Endodermal cell (in vitro differentiated cells): Measurements from ENCODE around the gene SRGAP3. TPM values are rescaled to one million over a fixed set of nuclear protein-coding genes. Genes with fewer than 3 reads are reported as not detected.

ENCODE experiments used
- DNase-seq: peaks from one replicate; pipeline ENCODE4 v3.0.0-alpha.2; 2017
- H3K27ac ChIP-seq: 2 replicates; pipeline ENCODE4 v1.5.1; 2013; ENCODE audit warnings: mild to moderate bottlenecking, low read depth, low read length, moderate library complexity
- H3K27me3 ChIP-seq: 2 replicates; pipeline ENCODE4 v1.6.1; 2013; ENCODE audit warnings: mild to moderate bottlenecking, low read length, moderate library complexity; ENCODE audit not compliant: insufficient read depth, control insufficient read depth, poor library complexity, severe bottlenecking
- H3K36me3 ChIP-seq: 2 replicates; pipeline ENCODE4 v1.7.0; 2013; ENCODE audit warnings: mild to moderate bottlenecking, low read length, moderate library complexity; ENCODE audit not compliant: control insufficient read depth, insufficient read depth
- H3K4me1 ChIP-seq: one replicate; pipeline ENCODE4 v1.7.0; 2013; ENCODE audit warnings: low read length; ENCODE audit not compliant: control insufficient read depth, insufficient read depth
- H3K4me3 ChIP-seq: 2 replicates; pipeline ENCODE4 v1.5.1; 2013; ENCODE audit warnings: mild to moderate bottlenecking, low read length, moderate library complexity
- H3K9ac ChIP-seq: 2 replicates; pipeline ENCODE4 v1.6.1; 2013; ENCODE audit warnings: mild to moderate bottlenecking, low read length, moderate library complexity; ENCODE audit not compliant: poor library complexity, severe bottlenecking; ENCODE audit errors: extremely low read depth
- H3K9me3 ChIP-seq: 2 replicates; pipeline ENCODE4 v1.6.1; 2013; ENCODE audit warnings: mild to moderate bottlenecking, low read length, moderate library complexity; ENCODE audit not compliant: control insufficient read depth
- H3K27ac Mint-ChIP-seq: 2 replicates; pipeline ENCODE4 v1.8.0; 2020; ENCODE audit warnings: mixed read lengths
- H3K27me3 Mint-ChIP-seq: 2 replicates; pipeline ENCODE4 v1.8.0; 2021; ENCODE audit warnings: mild to moderate bottlenecking, mixed read lengths; ENCODE audit not compliant: insufficient read depth
- H3K36me3 Mint-ChIP-seq: 2 replicates; pipeline ENCODE4 v1.8.0; 2020; ENCODE audit warnings: low read depth, mixed read lengths
- H3K4me1 Mint-ChIP-seq: 2 replicates; pipeline ENCODE4 v1.8.0; 2020; ENCODE audit warnings: mixed read lengths
- H3K4me3 Mint-ChIP-seq: 2 replicates; pipeline ENCODE4 v1.8.0; 2020; ENCODE audit warnings: mild to moderate bottlenecking, moderate library complexity, mixed read lengths
- H3K9me3 Mint-ChIP-seq: 2 replicates; pipeline ENCODE4 v1.8.0; 2020; ENCODE audit warnings: mild to moderate bottlenecking, mixed read lengths
- WGBS, 2 experiments: methylation state at CpG; one replicate each; pipeline versions ENCODE4 v1.1.5 to v1.1.7; 2013; ENCODE audit warnings: missing lambda C conversion rate in 2 of 2, mixed read lengths in 1 of 2; ENCODE audit not compliant: insufficient coverage in 1 of 2, insufficient read length in 1 of 2; 5-methylcytosine and 5-hydroxymethylcytosine counted together
- total RNA-seq, 2 donors: library from RNA; stranded (reverse); fragmentation: NEBNext Ultra II Directional in 1 of 2; extraction: Animal tissue kit (Norgen Biotek cat#: 25700) in 1 of 2; gene quantifications; 2 replicates in 1 of 2; 3 replicates in 1 of 2; pipeline ENCODE4 v1.2.1, GENCODE V29; 2021
- TF ChIP-seq, protein P1 (sequence below): fragments of 200-600 bp; sonication (generic); conservative IDR thresholded peaks from 2 replicates; pipeline ENCODE4 v1.5.0; 2021; ENCODE audit warnings: antibody characterized with exemption, mild to moderate bottlenecking

The SRGAP3 gene
- total RNA-seq, 2 donors from 2014 or later = 5.0 to 8.1 TPM

DNA sequence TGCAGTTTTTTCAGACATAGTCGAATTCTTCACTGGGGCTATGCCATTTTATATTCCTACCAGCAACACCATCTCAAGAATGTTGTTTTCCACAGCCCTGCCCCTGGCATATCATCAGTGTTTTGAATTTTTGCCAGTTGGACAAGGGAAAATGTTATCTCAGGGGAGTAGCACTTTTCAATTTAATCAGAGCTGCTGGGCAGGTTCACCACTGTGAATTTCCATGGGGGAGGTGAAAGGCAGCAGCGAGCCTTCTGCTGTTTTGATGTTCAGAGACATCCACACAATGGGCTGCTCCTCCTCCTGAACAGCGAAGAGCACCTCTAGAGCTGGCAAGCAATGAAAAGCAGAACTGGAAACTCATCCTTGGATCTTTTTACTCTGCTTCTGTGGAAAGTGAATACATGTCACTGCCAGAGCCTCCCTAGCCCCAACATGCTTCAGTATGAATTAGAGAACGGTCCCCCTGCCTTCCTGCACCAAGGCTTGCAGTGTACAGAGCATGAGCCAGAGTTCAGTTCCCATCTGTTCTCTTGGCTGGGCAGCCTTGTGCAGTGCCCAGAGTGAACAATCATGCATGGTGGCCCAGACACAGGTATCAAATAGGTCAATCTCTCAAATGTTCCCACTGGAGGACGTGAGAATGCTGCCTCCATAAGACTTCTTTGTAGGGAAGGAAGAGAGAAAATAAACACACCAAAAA, 230.0 kb downstream of the SRGAP3 start:
- H3K4me1 Mint-ChIP-seq = peaks cover 4% of the 10 kb centered on the region
- TF ChIP-seq, protein P1, sequence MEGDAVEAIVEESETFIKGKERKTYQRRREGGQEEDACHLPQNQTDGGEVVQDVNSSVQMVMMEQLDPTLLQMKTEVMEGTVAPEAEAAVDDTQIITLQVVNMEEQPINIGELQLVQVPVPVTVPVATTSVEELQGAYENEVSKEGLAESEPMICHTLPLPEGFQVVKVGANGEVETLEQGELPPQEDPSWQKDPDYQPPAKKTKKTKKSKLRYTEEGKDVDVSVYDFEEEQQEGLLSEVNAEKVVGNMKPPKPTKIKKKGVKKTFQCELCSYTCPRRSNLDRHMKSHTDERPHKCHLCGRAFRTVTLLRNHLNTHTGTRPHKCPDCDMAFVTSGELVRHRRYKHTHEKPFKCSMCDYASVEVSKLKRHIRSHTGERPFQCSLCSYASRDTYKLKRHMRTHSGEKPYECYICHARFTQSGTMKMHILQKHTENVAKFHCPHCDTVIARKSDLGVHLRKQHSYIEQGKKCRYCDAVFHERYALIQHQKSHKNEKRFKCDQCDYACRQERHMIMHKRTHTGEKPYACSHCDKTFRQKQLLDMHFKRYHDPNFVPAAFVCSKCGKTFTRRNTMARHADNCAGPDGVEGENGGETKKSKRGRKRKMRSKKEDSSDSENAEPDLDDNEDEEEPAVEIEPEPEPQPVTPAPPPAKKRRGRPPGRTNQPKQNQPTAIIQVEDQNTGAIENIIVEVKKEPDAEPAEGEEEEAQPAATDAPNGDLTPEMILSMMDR = no peak
- H3K36me3 ChIP-seq = no peaks in the 10 kb centered on the region
- DNase-seq = no peak
- WGBS, 2 experiments = 76 to 88% methylated on average over 3 to 5 of the region's 5 CpGs
- H3K9me3 Mint-ChIP-seq = no peaks in the 10 kb centered on the region
- no peak overlapping the region for H3K4me3 Mint-ChIP-seq
- peak overlapping the region; percentile 1 for H3K27ac ChIP-seq
- no peaks in the 10 kb centered on the region for H3K9me3 ChIP-seq
- H3K27me3 Mint-ChIP-seq = no peaks in the 10 kb centered on the region
- H3K27me3 ChIP-seq = no peaks in the 10 kb centered on the region
- no peak overlapping the region for H3K4me3 ChIP-seq
- H3K4me1 ChIP-seq = peaks cover 2% of the 10 kb centered on the region
- no peaks in the 10 kb centered on the region for H3K36me3 Mint-ChIP-seq
- H3K9ac ChIP-seq = no peak overlapping the region
- H3K27ac Mint-ChIP-seq = no peak overlapping the region

DNA sequence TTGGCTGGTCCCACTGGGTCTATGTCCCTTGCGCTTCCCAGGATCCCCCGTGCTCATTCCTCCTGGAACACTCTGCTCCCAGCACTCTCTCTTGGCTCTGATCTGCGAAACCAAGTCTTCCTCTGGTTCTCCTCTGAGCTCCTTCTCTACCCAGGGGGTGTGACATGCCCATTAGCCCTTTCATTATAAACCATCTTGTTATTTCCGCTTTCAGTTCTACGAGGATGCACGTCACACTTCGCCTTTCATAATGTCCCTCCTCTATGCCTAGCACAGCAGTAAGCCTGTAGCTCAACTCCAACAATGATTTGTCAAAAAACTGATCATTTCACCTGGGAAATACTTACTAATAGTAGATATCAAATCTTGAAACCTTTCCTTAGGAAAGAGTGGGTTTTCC, 234.2 kb downstream of the SRGAP3 start:
- no peak overlapping the region for H3K27ac ChIP-seq
- no peaks in the 10 kb centered on the region for H3K4me1 ChIP-seq
- WGBS, 2 experiments = 70 to 91% methylated on average over 7 of the region's 7 CpGs
- TF ChIP-seq, protein P1 = no peak
- DNase-seq = no peak
- H3K27ac Mint-ChIP-seq = no peak overlapping the region
- no peak overlapping the region for H3K9ac ChIP-seq
- H3K4me3 Mint-ChIP-seq = no peak overlapping the region
- no peaks in the 10 kb centered on the region for H3K27me3 Mint-ChIP-seq
- H3K9me3 ChIP-seq = no peaks in the 10 kb centered on the region
- no peaks in the 10 kb centered on the region for H3K4me1 Mint-ChIP-seq
- H3K36me3 ChIP-seq = no peaks in the 10 kb centered on the region
- H3K4me3 ChIP-seq = no peak overlapping the region
- H3K27me3 ChIP-seq = no peaks in the 10 kb centered on the region
- H3K36me3 Mint-ChIP-seq = no peaks in the 10 kb centered on the region
- H3K9me3 Mint-ChIP-seq = no peaks in the 10 kb centered on the region

DNA sequence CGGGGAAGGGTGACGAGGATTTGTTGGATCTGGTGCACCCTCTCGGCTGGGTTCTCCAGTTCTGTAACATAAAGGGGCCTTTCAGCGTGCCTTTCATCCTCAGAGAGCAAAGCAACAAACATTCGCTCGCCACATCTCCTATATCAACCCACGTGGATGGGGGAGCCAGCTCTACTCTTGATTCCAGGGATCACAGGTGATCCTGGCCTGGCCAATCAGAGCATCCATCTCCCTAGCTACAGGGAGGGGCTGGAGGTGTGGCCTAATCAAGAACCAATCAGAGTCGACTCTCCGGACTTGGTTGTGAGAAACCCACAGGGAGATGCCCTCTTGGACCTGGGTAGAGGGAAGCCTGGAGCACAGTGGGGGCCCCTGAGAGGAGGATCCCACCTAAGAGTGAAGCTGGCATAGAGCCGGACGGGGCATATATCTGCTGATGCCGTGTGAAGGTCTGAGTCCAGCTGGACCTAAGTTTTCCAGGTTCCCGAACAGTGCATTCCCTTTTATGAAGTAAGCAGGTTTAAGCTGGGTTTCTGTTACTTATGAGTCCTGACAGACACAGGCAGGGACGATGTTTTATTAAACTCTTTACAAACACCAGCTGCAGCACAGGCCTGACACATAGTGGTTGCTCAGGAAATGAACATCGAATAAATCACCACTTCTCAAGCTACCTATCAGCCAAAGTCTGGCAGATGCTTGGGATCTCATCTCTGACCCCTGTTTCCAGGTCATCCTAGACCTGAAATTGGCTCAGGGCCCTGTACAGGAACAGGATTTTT, 235.5 kb downstream of the SRGAP3 start:
- 94 to 99% methylated on average over 10 to 15 of the region's 15 CpGs for WGBS, 2 experiments

More for the DNA sequence above, 235.5 kb downstream of the SRGAP3 start:
- H3K9ac ChIP-seq = no peak overlapping the region
- H3K27ac Mint-ChIP-seq = no peak overlapping the region
- H3K9me3 ChIP-seq = no peaks in the 10 kb centered on the region
- no peaks in the 10 kb centered on the region for H3K36me3 Mint-ChIP-seq
- no peaks in the 10 kb centered on the region for H3K4me1 Mint-ChIP-seq
- no peaks in the 10 kb centered on the region for H3K27me3 Mint-ChIP-seq
- H3K4me3 ChIP-seq = no peak overlapping the region
- H3K36me3 ChIP-seq = no peaks in the 10 kb centered on the region
- peak; percentile 42 for DNase-seq
- H3K27ac ChIP-seq = no peak overlapping the region
- no peak overlapping the region for H3K4me3 Mint-ChIP-seq
- TF ChIP-seq, protein P1 = no peak
- H3K27me3 ChIP-seq = no peaks in the 10 kb centered on the region
- no peaks in the 10 kb centered on the region for H3K9me3 Mint-ChIP-seq
- no peaks in the 10 kb centered on the region for H3K4me1 ChIP-seq
